Karpas-422 (cell line): ENCODE data around the gene LMBRD1. TPM values are rescaled to one million over a fixed set of nuclear protein-coding genes. Genes with fewer than 3 reads are reported as not detected.

Experiments used
- DNase-seq: peaks from one replicate; pipeline ENCODE4 v3.0.0-alpha.2; 2015
- H2AFZ ChIP-seq: fragments of 200-600 bp; sonication (generic); 2 replicates; pipeline ENCODE4 v1.6.1; 2014; ENCODE audit warnings: antibody characterized with exemption, low read length, mixed read lengths
- H3K27ac ChIP-seq: fragments of 200-600 bp; sonication (generic); 2 replicates; pipeline ENCODE4 v1.5.1; 2014; ENCODE audit warnings: mild to moderate bottlenecking, low read length, moderate library complexity
- H3K27me3 ChIP-seq: fragments of 200-600 bp; sonication (generic); 2 replicates; pipeline ENCODE4 v1.6.1; 2014; ENCODE audit warnings: low read length, mixed read lengths
- H3K36me3 ChIP-seq: fragments of 200-600 bp; sonication (generic); 2 replicates; pipeline ENCODE4 v1.6.1; 2014; ENCODE audit warnings: low read length, mixed read lengths; ENCODE audit not compliant: insufficient read depth
- H3K4me1 ChIP-seq: fragments of 200-600 bp; sonication (generic); 2 replicates; pipeline ENCODE4 v1.6.1; 2014; ENCODE audit warnings: mild to moderate bottlenecking, low read length, mixed read lengths
- H3K4me2 ChIP-seq: fragments of 200-600 bp; sonication (generic); 2 replicates; pipeline ENCODE4 v1.6.1; 2014; ENCODE audit warnings: low read length, low read depth, mild to moderate bottlenecking; ENCODE audit not compliant: poor library complexity, severe bottlenecking
- H3K4me3 ChIP-seq: fragments of 200-600 bp; sonication (generic); 2 replicates; pipeline ENCODE4 v1.5.1; 2014; ENCODE audit warnings: mild to moderate bottlenecking, antibody characterized with exemption, low read length, mixed read lengths
- H3K79me2 ChIP-seq: fragments of 200-600 bp; sonication (generic); 2 replicates; pipeline ENCODE4 v1.6.1; 2014; ENCODE audit warnings: mild to moderate bottlenecking, low read length, mixed read lengths
- H3K9ac ChIP-seq: fragments of 200-600 bp; sonication (generic); 2 replicates; pipeline ENCODE4 v1.6.0; 2014; ENCODE audit warnings: low read length
- H3K9me2 ChIP-seq: fragments of 200-600 bp; sonication (generic), shearing (Covaris generic); replicated peaks from 2 replicates; pipeline ENCODE4 v1.6.0; 2014; ENCODE audit warnings: mild to moderate bottlenecking, low read length, moderate library complexity; ENCODE audit not compliant: insufficient read depth
- H3K9me3 ChIP-seq: fragments of 300-700, 200-600 bp; sonication (generic); 2 replicates; pipeline ENCODE4 v1.6.1; 2014; ENCODE audit warnings: low read length, mixed read lengths
- H4K20me1 ChIP-seq: fragments of 200-600 bp; sonication (generic); 2 replicates; pipeline ENCODE4 v1.6.1; 2014; ENCODE audit warnings: mild to moderate bottlenecking, antibody characterized with exemption, low read length, low read depth; ENCODE audit not compliant: insufficient read depth
- total RNA-seq: library from RNA; depleted of rRNA; stranded (reverse); fragments of >200 nt; shearing (Covaris generic); gene quantifications from 2 replicates; pipeline ENCODE4 v1.2.3, GENCODE V29; 2014; ENCODE audit warnings: low replicate concordance

The LMBRD1 gene
- total RNA-seq, 1 experiment from 2014 or later, result 53.6 TPM

GRCh38 chr6:69780585-69781178 is 16.1 kb downstream of the LMBRD1 start:
- no peak overlapping the region for H3K9ac ChIP-seq
- no peak overlapping the region for H3K4me2 ChIP-seq
- H3K27ac ChIP-seq, result no peak overlapping the region
- no peak overlapping the region for H3K4me3 ChIP-seq
- no peaks in the 10 kb centered on the region for H3K9me2 ChIP-seq
- H3K4me1 ChIP-seq, result peaks cover 7% of the 10 kb centered on the region
- no peak for DNase-seq
- H2AFZ ChIP-seq, result no peak overlapping the region
- H3K36me3 ChIP-seq, result peaks cover 23% of the 10 kb centered on the region
- peaks cover 82% of the 10 kb centered on the region for H3K79me2 ChIP-seq
- H4K20me1 ChIP-seq, result no peaks in the 10 kb centered on the region
- no peaks in the 10 kb centered on the region for H3K27me3 ChIP-seq
- H3K9me3 ChIP-seq, result no peaks in the 10 kb centered on the region

- Histone ChIP-seq H3K4me2 (no peak overlapping the region), H4K20me1 (no peaks in the 10 kb centered on the region), H3K36me3 (peaks cover 40% of the 10 kb centered on the region), H3K27me3 (no peaks in the 10 kb centered on the region), H3K4me3 (no peak overlapping the region), H3K79me2 (peaks cover 76% of the 10 kb centered on the region), H3K27ac (no peak overlapping the region), H3K9me2 (no peaks in the 10 kb centered on the region), H3K9ac (no peak overlapping the region), H3K9me3 (no peaks in the 10 kb centered on the region), H3K4me1 (no peaks in the 10 kb centered on the region), H2AFZ (no peak overlapping the region)
- no peak for DNase-seq
Observed at GRCh38 chr6:69775941-69776340, 20.9 kb downstream of the LMBRD1 start.

GRCh38 chr6:69775585-69775849 is 21.3 kb downstream of the LMBRD1 start:
- Histone ChIP-seq H3K4me2 (no peak overlapping the region), H3K9me2 (no peaks in the 10 kb centered on the region), H3K4me3 (no peak overlapping the region), H3K27ac (no peak overlapping the region), H3K9me3 (no peaks in the 10 kb centered on the region), H2AFZ (no peak overlapping the region), H3K4me1 (no peaks in the 10 kb centered on the region), H3K27me3 (no peaks in the 10 kb centered on the region), H4K20me1 (no peaks in the 10 kb centered on the region), H3K36me3 (peaks cover 43% of the 10 kb centered on the region), H3K9ac (no peak overlapping the region), H3K79me2 (peaks cover 76% of the 10 kb centered on the region)
- no peak for DNase-seq

- Histone ChIP-seq H2AFZ (no peak overlapping the region), H3K27ac (no peak overlapping the region), H3K4me3 (no peak overlapping the region), H3K4me1 (no peaks in the 10 kb centered on the region), H3K4me2 (no peak overlapping the region), H3K79me2 (peaks cover 77% of the 10 kb centered on the region), H3K27me3 (no peaks in the 10 kb centered on the region), H4K20me1 (no peaks in the 10 kb centered on the region), H3K9ac (no peak overlapping the region), H3K9me3 (peaks cover 2% of the 10 kb centered on the region; the same call in 1 of the 2 replicates), H3K36me3 (peaks cover 45% of the 10 kb centered on the region), H3K9me2 (no peaks in the 10 kb centered on the region)
- no peak for DNase-seq
Observed at GRCh38 chr6:69774740-69775584, 21.8 kb downstream of the LMBRD1 start.

GRCh38 chr6:69771158-69771906 is 25.5 kb downstream of the LMBRD1 start:
- Histone ChIP-seq H3K27me3 (no peaks in the 10 kb centered on the region), H3K79me2 (peaks cover 83% of the 10 kb centered on the region), H3K9ac (no peak overlapping the region), H3K9me2 (no peaks in the 10 kb centered on the region), H2AFZ (no peak overlapping the region), H3K36me3 (peaks cover 39% of the 10 kb centered on the region), H4K20me1 (no peaks in the 10 kb centered on the region), H3K27ac (no peak overlapping the region), H3K4me3 (no peak overlapping the region), H3K4me2 (no peak overlapping the region), H3K4me1 (no peaks in the 10 kb centered on the region), H3K9me3 (peaks cover 4% of the 10 kb centered on the region; the same call in 1 of the 2 replicates)
- no peak for DNase-seq

- H3K79me2 ChIP-seq, result peaks cover 78% of the 10 kb centered on the region
- H3K36me3 ChIP-seq, result peaks cover 29% of the 10 kb centered on the region
- no peak overlapping the region for H2AFZ ChIP-seq
Observed at GRCh38 chr6:69768664-69769063, 28.1 kb downstream of the LMBRD1 start.

GRCh38 chr6:69763763-69764162 is 33.0 kb downstream of the LMBRD1 start:
- Histone ChIP-seq H3K36me3 (no peaks in the 10 kb centered on the region; the same call in 1 of the 2 replicates), H2AFZ (no peak overlapping the region), H3K4me2 (no peak overlapping the region), H3K9ac (no peak overlapping the region), H3K79me2 (peaks cover 79% of the 10 kb centered on the region), H3K9me3 (no peaks in the 10 kb centered on the region), H3K9me2 (no peaks in the 10 kb centered on the region), H3K4me3 (no peak overlapping the region), H3K4me1 (no peaks in the 10 kb centered on the region), H4K20me1 (no peaks in the 10 kb centered on the region), H3K27ac (no peak overlapping the region), H3K27me3 (no peaks in the 10 kb centered on the region)
- no peak for DNase-seq

More at GRCh38 chr6:69768664-69769063, 28.1 kb downstream of the LMBRD1 start:
- Histone ChIP-seq H3K4me1 (no peaks in the 10 kb centered on the region), H3K27ac (no peak overlapping the region), H3K9me2 (no peaks in the 10 kb centered on the region), H4K20me1 (no peaks in the 10 kb centered on the region), H3K4me2 (no peak overlapping the region), H3K9me3 (peaks cover 4% of the 10 kb centered on the region; the same call in 1 of the 2 replicates), H3K27me3 (no peaks in the 10 kb centered on the region), H3K4me3 (no peak overlapping the region), H3K9ac (no peak overlapping the region)
- DNase-seq, result no peak

GRCh38 chr6:69761853-69762252 is 35.0 kb downstream of the LMBRD1 start:
- DNase-seq, result no peak

More at GRCh38 chr6:69761853-69762252, 35.0 kb downstream of the LMBRD1 start:
- no peak overlapping the region for H3K4me3 ChIP-seq
- H3K27ac ChIP-seq, result no peak overlapping the region
- no peak overlapping the region for H3K4me2 ChIP-seq
- no peak overlapping the region for H3K9ac ChIP-seq
- H3K9me2 ChIP-seq, result no peaks in the 10 kb centered on the region
- H4K20me1 ChIP-seq, result no peaks in the 10 kb centered on the region
- no peaks in the 10 kb centered on the region for H3K4me1 ChIP-seq
- H3K36me3 ChIP-seq, result no peaks in the 10 kb centered on the region; the same call in 1 of the 2 replicates
- no peaks in the 10 kb centered on the region; the same call in 1 of the 2 replicates for H3K9me3 ChIP-seq
- H3K79me2 ChIP-seq, result peaks cover 85% of the 10 kb centered on the region
- H3K27me3 ChIP-seq, result no peaks in the 10 kb centered on the region
- H2AFZ ChIP-seq, result no peak overlapping the region
